MM.1S (cell line): ENCODE results near the gene NKRF.

Experiments
- DNase-seq: peaks from one replicate; pipeline ENCODE4 v3.0.0-alpha.2; 2015
- H2AFZ ChIP-seq: fragments of 300-600 bp; sonication (generic); 2 replicates; pipeline ENCODE4 v1.6.0; 2016; ENCODE audit warnings: antibody characterized with exemption, low read length
- H3F3A ChIP-seq: fragments of 300-600 bp; sonication (generic); 2 replicates; pipeline ENCODE4 v1.6.1; 2016; ENCODE audit warnings: mild to moderate bottlenecking, antibody characterized with exemption, low read length, moderate library complexity, mixed read lengths; ENCODE audit not compliant: insufficient read depth
- H3K27ac ChIP-seq: fragments of 300-600 bp; sonication (generic); 2 replicates; pipeline ENCODE4 v1.5.1; 2016; ENCODE audit warnings: mild to moderate bottlenecking, low read length
- H3K27me3 ChIP-seq: fragments of 300-600 bp; sonication (generic); replicated peaks from 2 replicates; pipeline ENCODE4 v1.6.0; 2016; ENCODE audit warnings: low read length; ENCODE audit not compliant: insufficient read depth
- H3K36me3 ChIP-seq: fragments of 300-600 bp; sonication (generic); replicated peaks from 2 replicates; pipeline ENCODE4 v1.6.1; 2016; ENCODE audit warnings: mild to moderate bottlenecking, low read length, mixed read lengths; ENCODE audit not compliant: insufficient read depth
- H3K4me1 ChIP-seq: fragments of 300-600 bp; sonication (generic); 2 replicates; pipeline ENCODE4 v1.6.1; 2016; ENCODE audit warnings: low read length, mixed read lengths
- H3K4me2 ChIP-seq: fragments of 300-600 bp; sonication (generic); 2 replicates; pipeline ENCODE4 v1.6.0; 2016; ENCODE audit warnings: low read depth, low read length
- H3K4me3 ChIP-seq: fragments of 300-600 bp; sonication (generic); 2 replicates; pipeline ENCODE4 v1.5.1; 2016; ENCODE audit warnings: low read length, mixed read lengths
- H3K79me2 ChIP-seq: fragments of 300-600 bp; sonication (generic); 2 replicates; pipeline ENCODE4 v1.6.1; 2016; ENCODE audit warnings: mixed run types, low read length, mixed read lengths
- H3K9ac ChIP-seq: fragments of 300-600 bp; sonication (generic); 2 replicates; pipeline ENCODE4 v1.6.1; 2016; ENCODE audit warnings: low read length, mixed read lengths
- H3K9me2 ChIP-seq: fragments of 300-600 bp; sonication (generic); replicated peaks from 2 replicates; pipeline ENCODE4 v1.6.1; 2016; ENCODE audit warnings: mild to moderate bottlenecking, low read length, mixed read lengths; ENCODE audit not compliant: insufficient read depth
- H3K9me3 ChIP-seq: fragments of 300-600 bp; sonication (generic); replicated peaks from 2 replicates; pipeline ENCODE4 v1.6.1; 2016; ENCODE audit warnings: mild to moderate bottlenecking, low read length, mixed read lengths; ENCODE audit not compliant: insufficient read depth
- H4K20me1 ChIP-seq: fragments of 300-600 bp; sonication (generic); 2 replicates; pipeline ENCODE4 v1.6.1; 2016; ENCODE audit warnings: mild to moderate bottlenecking, low read length, moderate library complexity, mixed read lengths; ENCODE audit not compliant: insufficient read depth
- EZH2 ChIP-seq: fragments of 300-600 bp; sonication (generic); optimal IDR thresholded peaks from 2 replicates; pipeline ENCODE3; 2017; ENCODE audit warnings: low read depth, mild to moderate bottlenecking, antibody characterized with exemption, low read length, mixed read lengths
- EZH2phosphoT487 ChIP-seq: fragments of 300-600 bp; sonication (generic); IDR thresholded peaks from 2 replicates; pipeline ENCODE4 v1.6.1; 2018; ENCODE audit warnings: antibody characterized with exemption, low read length
- TF ChIP-seq, protein P1 (sequence below): fragments of 300-600 bp; sonication (generic); IDR thresholded peaks from 2 replicates; pipeline ENCODE4 v1.5.1; 2016; ENCODE audit warnings: antibody characterized with exemption, low read length, mixed read lengths

The NKRF gene

DNA sequence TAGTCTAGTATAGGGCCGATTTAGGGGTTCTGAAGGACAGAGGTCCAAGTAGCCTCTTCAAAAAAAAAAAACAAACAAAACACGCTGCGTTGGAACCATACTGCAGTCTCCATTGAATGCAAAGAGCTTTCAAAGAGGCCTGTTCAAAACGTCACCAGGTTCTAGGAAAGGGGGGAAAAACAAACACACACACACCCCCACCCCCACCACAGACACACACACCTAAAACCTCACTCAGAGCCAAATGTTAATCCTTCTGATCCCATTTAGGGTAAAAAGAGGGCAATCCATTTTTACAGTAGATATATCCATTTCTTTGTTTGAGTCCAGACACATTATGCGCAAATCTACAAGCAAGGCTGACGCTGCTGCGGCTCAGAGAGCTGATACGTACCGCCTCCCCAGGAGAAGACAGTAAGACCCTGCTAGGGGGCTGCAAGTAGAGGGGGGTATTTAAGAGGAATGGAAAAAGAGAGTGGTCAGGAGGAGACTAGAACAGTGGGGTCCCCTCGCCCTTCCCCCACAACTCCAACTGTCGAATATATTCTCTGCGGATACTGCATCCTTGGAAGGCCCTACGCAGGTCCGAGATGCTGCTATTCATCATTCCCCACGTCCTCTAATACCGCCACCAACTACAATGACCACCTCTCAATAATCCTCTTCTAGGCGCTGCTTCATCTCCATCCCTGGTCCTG lies 1.3 kb downstream of the NKRF start:
- no peak overlapping the region for H3K27ac ChIP-seq
- H4K20me1 ChIP-seq: no peaks in the 10 kb centered on the region; the same call in 1 of the 2 replicates
- H3K9me2 ChIP-seq: no peaks in the 10 kb centered on the region
- H3K4me1 ChIP-seq: no peaks in the 10 kb centered on the region
- no peak overlapping the region for H2AFZ ChIP-seq
- no peaks in the 10 kb centered on the region for H3K9me3 ChIP-seq
- H3K27me3 ChIP-seq: no peaks in the 10 kb centered on the region
- peaks cover 6% of the 10 kb centered on the region; the same call in 1 of the 2 replicates for H3F3A ChIP-seq
- DNase-seq: no peak
- peak overlapping the region; percentile 91 for H3K4me3 ChIP-seq
- no peak for TF ChIP-seq EZH2phosphoT487
- TF ChIP-seq, protein P1, sequence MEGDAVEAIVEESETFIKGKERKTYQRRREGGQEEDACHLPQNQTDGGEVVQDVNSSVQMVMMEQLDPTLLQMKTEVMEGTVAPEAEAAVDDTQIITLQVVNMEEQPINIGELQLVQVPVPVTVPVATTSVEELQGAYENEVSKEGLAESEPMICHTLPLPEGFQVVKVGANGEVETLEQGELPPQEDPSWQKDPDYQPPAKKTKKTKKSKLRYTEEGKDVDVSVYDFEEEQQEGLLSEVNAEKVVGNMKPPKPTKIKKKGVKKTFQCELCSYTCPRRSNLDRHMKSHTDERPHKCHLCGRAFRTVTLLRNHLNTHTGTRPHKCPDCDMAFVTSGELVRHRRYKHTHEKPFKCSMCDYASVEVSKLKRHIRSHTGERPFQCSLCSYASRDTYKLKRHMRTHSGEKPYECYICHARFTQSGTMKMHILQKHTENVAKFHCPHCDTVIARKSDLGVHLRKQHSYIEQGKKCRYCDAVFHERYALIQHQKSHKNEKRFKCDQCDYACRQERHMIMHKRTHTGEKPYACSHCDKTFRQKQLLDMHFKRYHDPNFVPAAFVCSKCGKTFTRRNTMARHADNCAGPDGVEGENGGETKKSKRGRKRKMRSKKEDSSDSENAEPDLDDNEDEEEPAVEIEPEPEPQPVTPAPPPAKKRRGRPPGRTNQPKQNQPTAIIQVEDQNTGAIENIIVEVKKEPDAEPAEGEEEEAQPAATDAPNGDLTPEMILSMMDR: no peak
- no peak for TF ChIP-seq EZH2
- peak overlapping the region; percentile 96 for H3K9ac ChIP-seq
- H3K36me3 ChIP-seq: no peaks in the 10 kb centered on the region
- peaks cover 59% of the 10 kb centered on the region for H3K79me2 ChIP-seq
- H3K4me2 ChIP-seq: peak overlapping the region; percentile 81

- Histone ChIP-seq H3K9me2 (no peaks in the 10 kb centered on the region), H3K4me3 (no peak overlapping the region), H2AFZ (no peak overlapping the region), H3K36me3 (no peaks in the 10 kb centered on the region), H3K4me1 (no peaks in the 10 kb centered on the region), H3K79me2 (peaks cover 76% of the 10 kb centered on the region), H3K9ac (no peak overlapping the region), H3K9me3 (no peaks in the 10 kb centered on the region), H3K27me3 (no peaks in the 10 kb centered on the region), H3K4me2 (no peak overlapping the region), H4K20me1 (no peaks in the 10 kb centered on the region; the same call in 1 of the 2 replicates), H3K27ac (no peak overlapping the region), H3F3A (peaks cover 6% of the 10 kb centered on the region; the same call in 1 of the 2 replicates)
- DNase-seq: no peak
- TF ChIP-seq, protein P1: no peak
- no peak for TF ChIP-seq EZH2
- TF ChIP-seq EZH2phosphoT487: no peak
These were observed 3.4 kb downstream of the NKRF start for GRCh38 chrX:119602701-119603255.

DNA sequence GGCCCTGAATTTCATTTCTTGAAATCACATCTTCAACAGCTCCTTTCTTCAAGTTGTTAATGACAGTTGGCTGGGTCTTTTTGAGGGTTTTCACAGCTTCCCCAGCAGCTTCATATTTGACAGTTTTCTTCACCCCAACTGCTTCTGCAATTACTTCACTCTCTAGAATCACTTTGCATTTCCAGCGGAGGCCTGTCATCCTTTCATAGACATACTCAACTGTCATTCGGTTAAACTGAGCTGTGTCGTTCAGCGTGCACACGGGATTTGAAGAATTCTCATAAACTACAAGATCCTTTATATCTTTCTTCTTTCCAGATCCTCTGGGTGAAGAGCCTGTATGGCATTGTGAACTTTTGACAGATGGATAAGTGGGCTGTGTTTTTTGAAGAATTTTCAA lies 16.4 kb downstream of the NKRF start:
- Histone ChIP-seq H3K9me3 (no peaks in the 10 kb centered on the region), H3K79me2 (peaks cover 11% of the 10 kb centered on the region), H3F3A (no peaks in the 10 kb centered on the region), H2AFZ (no peak overlapping the region), H3K27me3 (no peaks in the 10 kb centered on the region), H3K9me2 (no peaks in the 10 kb centered on the region), H3K27ac (no peak overlapping the region), H4K20me1 (no peaks in the 10 kb centered on the region), H3K4me2 (no peak overlapping the region), H3K9ac (no peak overlapping the region), H3K4me1 (no peaks in the 10 kb centered on the region), H3K36me3 (no peaks in the 10 kb centered on the region), H3K4me3 (no peak overlapping the region)
- no peak for DNase-seq
- TF ChIP-seq EZH2: no peak
- no peak for TF ChIP-seq EZH2phosphoT487
